Measurements from ENCODE around the gene RGS12. TPM values are rescaled to one million over a fixed set of nuclear protein-coding genes. Genes with fewer than 3 reads are reported as not detected.

The RGS12 gene
- total RNA-seq, 1 donor from 2014 or later, result 116 TPM

DNA sequence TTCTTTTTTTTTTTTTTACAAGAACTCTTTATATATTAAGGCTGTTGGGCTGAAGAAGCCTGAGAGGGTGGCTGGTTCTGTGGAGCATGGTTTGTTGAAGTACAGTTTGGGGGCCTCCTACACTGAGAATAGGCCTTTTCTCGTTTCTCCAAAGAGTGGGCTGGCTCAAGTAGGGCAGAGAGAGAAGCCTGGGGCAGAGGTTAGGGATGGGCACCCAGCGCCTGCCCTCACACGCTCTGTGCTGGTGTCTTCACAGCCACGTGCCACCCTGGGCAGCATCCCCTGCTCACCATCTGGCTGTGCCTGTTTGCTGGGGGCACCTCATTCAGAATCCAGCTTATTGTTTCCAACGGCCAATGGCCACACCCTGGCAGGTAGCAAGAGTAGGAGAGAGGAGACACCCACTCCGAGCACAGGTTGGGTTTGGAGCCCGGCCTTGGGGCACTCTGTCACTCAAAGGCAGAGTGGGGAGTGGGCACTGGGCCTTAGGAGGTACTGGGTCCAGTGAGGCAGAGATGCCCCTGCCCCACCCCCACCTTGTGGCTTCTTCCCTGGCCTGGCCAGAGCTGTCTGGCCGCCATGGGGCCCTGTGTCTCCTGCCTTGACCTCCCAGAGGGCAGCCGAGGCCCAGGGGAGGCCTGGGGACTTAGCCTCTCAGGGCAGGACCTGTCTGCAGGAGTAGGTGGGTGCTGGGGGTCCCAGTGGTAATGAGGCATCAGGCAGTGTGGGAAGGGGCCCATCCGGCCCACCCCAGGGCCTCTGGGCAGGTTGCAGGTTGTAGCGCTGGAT, 40.9 kb upstream of the RGS12 start:
- Mint-ChIP-seq H3K27me3 (ENCODE audit: unreplicated experiment) (peaks cover 1% of the 10 kb centered on the region), H3K36me3 (ENCODE audit: low read depth, unreplicated experiment) (no peaks in the 10 kb centered on the region), H3K9me3 (ENCODE audit: unreplicated experiment) (no peaks in the 10 kb centered on the region), H3K4me3 (ENCODE audit: unreplicated experiment) (no peak overlapping the region), H3K27ac (ENCODE audit: unreplicated experiment) (no peak overlapping the region), H3K4me1 (ENCODE audit: unreplicated experiment) (no peaks in the 10 kb centered on the region)
- TF ChIP-seq CTCF (IDR thresholded peaks at IDR 0.05; ENCODE audit: unreplicated experiment), result no peak
- DNase-seq (ENCODE audit: low spot score), result no peak

- Mint-ChIP-seq H3K36me3 (ENCODE audit: low read depth, unreplicated experiment) (no peaks in the 10 kb centered on the region), H3K4me1 (ENCODE audit: unreplicated experiment) (no peaks in the 10 kb centered on the region)
- TF ChIP-seq CTCF (IDR thresholded peaks at IDR 0.05; ENCODE audit: unreplicated experiment), result no peak
Observed at GRCh38 chr4:3252480-3252828, 40.4 kb upstream of the RGS12 start.

GRCh38 chr4:3252831-3253641, 39.8 kb upstream of the RGS12 start:
- Mint-ChIP-seq H3K27me3 (ENCODE audit: unreplicated experiment) (peaks cover 1% of the 10 kb centered on the region), H3K4me1 (ENCODE audit: unreplicated experiment) (no peaks in the 10 kb centered on the region), H3K27ac (ENCODE audit: unreplicated experiment) (no peak overlapping the region), H3K36me3 (ENCODE audit: low read depth, unreplicated experiment) (no peaks in the 10 kb centered on the region), H3K9me3 (ENCODE audit: unreplicated experiment) (no peaks in the 10 kb centered on the region), H3K4me3 (ENCODE audit: unreplicated experiment) (no peak overlapping the region)
- TF ChIP-seq CTCF (IDR thresholded peaks at IDR 0.05; ENCODE audit: unreplicated experiment), result no peak
- DNase-seq (ENCODE audit: low spot score), result no peak

More at GRCh38 chr4:3252480-3252828, 40.4 kb upstream of the RGS12 start:
- Mint-ChIP-seq H3K27ac (ENCODE audit: unreplicated experiment) (no peak overlapping the region), H3K4me3 (ENCODE audit: unreplicated experiment) (no peak overlapping the region), H3K27me3 (ENCODE audit: unreplicated experiment) (peaks cover 1% of the 10 kb centered on the region), H3K9me3 (ENCODE audit: unreplicated experiment) (no peaks in the 10 kb centered on the region)
- DNase-seq (ENCODE audit: low spot score), result no peak

DNA sequence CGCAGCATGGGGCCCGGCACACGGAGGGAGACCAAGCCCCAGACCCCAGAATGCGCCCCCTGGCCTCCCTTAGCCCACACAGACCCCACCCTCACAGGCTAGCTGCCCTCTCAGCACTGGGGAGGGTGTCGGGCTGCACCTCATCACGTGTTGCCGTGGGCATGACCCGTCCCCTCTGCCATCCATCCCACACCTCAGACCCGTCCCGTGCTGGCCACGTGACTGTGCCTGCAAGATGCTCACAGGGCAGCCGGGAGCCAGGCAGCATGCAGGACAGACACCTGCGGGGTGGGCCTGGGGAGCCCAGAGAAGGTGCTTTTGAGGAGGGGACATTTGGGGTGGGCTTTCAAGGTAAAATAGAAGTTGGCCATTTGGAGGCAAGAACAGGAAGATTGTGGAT, 39.0 kb upstream of the RGS12 start:
- no peak for TF ChIP-seq CTCF (IDR thresholded peaks at IDR 0.05; ENCODE audit: unreplicated experiment)
- Mint-ChIP-seq H3K9me3 (ENCODE audit: unreplicated experiment) (no peaks in the 10 kb centered on the region), H3K36me3 (ENCODE audit: low read depth, unreplicated experiment) (no peaks in the 10 kb centered on the region), H3K4me3 (ENCODE audit: unreplicated experiment) (no peak overlapping the region), H3K4me1 (ENCODE audit: unreplicated experiment) (no peaks in the 10 kb centered on the region), H3K27me3 (ENCODE audit: unreplicated experiment) (peaks cover 1% of the 10 kb centered on the region), H3K27ac (ENCODE audit: unreplicated experiment) (no peak overlapping the region)
- no peak for DNase-seq (ENCODE audit: low spot score)
